Stimulated activated naive CD8-positive, alpha-beta T cell treated with anti-CD3 and anti-CD28 coated beads, Interleukin-15, Interleukin-2, amounts not matched to agents 100 U/mL and 50 U/mL, for 24 hours (primary cell): ENCODE results near the gene ERP27.

Experiments
- ATAC-seq: fragments of 150-1000 bp; cut with Tn5 transposase; one replicate; pipeline ENCODE4 v1.10.0; 2021
- DNase-seq: peaks from one replicate; pipeline ENCODE4 v3.0.0; 2021

ERP27 gene

DNA sequence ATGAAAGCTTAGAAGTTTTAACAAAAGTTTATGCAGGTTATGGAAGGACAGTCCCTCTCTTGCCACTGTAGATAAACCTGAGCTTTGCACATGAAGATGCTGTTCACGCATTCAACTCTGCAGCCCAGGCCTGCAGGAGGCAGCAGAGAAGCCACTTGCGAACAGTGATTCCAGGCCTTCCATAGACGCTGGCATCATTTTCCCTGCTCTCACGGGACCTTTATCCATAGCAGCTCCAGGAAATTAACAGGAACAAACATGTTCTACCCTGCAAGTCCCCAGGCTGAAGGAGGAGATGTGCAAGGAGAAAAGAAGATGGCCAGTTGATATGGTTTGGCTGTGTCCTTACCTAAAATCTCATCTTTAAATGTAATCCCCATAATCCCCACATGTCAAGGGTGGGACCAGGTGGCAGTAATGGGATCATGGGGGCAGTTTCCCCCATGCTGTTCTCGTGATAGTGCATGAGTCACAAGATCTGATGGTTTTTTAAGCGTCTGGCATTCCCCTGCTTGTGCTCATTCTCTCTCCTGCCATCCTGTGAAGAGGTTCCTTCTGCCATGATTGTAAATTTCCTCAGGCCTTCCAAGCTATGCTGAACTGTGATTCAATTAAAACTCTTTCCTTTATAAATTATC, 2.0 kb downstream of the ERP27 start:
- ATAC-seq (no peak), DNase-seq (no peak)

DNA sequence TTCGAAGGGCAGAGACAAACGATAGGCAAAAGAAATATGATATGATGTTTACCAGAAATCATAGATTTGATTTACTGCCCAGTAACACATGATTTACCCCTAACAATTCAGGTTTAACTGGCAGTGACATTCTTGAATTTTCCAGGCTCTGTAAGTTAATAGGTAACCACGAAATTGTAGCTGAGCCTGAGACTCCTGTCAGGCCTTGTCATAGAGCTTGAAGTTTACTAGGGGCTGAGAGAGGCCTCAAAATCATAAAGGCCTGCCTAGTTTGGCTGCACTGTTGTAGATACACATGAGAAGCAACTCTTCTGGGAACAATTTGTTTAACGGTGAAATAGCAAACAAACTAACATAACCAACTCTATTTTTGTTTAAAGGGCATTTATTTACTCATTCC, 3.3 kb downstream of the ERP27 start:
- no peak for ATAC-seq
- DNase-seq = no peak

DNA sequence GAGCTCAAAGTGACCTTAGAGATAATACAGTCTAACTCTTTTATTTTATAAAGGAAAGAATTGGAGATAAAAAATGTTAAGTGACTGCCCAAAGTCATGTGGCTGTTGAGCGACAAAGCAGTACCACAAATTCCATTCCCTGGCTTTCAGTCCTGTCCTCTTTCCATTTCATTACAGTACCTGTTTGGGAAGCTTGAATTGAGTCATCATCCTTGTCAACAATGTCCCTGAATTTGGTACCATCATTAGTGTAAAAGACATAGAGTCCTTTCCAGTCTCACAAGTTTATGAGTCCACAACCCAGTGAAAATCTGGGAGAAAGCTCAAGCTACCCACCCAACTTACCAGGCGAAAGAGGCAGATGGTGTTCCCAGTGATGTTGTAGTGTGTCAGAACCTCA, 3.8 kb downstream of the ERP27 start:
- ATAC-seq = no peak
- DNase-seq = no peak

DNA sequence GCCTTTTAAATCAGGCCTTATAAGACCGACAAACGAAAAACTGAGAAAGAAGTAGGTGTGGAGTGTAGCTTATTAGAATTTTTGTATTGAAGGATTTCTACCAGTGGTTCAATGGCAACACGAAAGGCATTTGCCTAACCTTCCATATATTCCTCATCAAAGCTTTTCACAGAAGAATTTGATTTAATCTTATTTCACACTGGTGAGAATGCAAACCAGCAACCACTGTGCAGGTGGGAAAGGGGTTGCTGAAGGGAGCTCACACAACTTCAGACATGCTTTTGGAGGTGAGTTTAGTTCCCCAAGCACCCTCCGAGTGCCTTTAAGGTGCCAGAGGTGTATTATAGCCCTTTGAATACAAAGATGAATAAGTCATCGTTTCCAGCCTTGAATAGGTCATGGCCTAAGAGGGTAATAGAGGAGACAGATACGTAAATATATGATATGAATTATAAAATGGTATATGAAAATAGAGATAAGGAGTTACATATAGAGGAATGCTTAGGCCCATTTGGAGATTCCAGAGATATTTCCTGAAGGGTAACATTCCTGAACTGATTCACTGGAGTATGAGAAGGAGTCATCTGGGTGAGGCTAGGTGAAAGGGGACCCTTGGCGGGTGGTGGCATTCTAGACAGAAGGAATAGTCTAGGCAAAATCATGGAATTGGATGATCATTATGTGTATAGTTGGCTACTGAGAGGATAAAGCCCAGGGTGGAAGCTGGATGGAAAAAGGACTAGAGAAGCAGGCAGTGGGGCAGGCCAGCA, 6.4 kb downstream of the ERP27 start:
- ATAC-seq (no peak), DNase-seq (no peak)

DNA sequence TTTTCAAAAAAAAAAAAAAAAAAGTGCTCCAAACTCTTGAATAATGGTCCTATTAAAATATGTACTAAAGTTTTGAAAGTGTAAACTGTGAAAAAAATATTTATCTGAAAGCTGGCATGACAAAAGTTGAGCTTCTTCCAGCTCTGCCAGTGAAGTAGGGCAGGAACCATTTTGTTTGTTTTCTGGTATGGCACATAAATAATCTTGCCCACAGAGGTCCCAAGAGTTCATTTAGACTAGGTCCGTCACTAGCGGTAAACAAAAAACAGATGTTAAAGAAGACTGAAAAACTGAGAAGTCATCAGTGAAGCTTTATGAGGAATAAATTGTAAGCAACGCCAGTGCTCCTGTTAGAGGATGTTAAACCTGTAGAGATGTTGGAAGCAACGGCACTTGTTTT, 7.0 kb downstream of the ERP27 start:
- DNase-seq (no peak), ATAC-seq (no peak)

DNA sequence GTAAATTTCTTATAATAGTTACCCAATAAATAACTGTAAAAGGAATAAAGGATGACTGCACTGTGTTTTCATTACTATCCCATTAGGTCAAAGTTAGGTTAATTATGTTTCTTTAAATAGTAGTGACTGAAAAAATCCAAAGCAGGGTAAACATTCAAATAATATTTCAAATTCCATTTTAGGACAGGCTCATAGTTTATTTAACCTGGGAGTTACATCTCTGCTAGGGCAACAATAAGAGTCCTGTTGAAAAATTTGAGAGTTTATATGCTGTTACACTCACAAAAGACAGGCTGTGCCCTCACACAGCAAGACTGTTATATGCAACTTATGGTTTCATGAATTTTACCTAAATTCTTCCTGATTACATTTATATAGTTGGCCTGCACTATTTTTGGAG, 8.0 kb downstream of the ERP27 start:
- no peak for ATAC-seq
- no peak for DNase-seq

DNA sequence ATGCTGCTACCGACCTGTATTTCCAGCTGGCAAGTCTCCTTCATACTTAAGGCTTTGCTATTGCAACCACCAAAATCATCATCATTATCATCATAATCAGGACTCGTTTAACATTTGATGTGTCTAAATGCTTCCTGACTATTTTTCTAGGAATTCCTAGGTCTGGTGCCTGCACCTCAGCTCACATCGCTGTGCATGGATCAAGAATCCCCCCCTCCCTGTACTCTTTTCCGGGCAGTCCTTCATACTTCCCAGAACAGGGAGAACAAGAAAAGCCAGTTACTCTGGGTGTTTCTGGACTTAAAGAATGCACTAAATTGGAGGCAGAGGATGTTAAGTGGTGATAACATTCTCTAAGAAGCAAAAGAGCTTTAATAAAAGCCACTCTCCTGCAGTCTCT, 9.4 kb downstream of the ERP27 start:
- ATAC-seq (no peak), DNase-seq (no peak)

DNA sequence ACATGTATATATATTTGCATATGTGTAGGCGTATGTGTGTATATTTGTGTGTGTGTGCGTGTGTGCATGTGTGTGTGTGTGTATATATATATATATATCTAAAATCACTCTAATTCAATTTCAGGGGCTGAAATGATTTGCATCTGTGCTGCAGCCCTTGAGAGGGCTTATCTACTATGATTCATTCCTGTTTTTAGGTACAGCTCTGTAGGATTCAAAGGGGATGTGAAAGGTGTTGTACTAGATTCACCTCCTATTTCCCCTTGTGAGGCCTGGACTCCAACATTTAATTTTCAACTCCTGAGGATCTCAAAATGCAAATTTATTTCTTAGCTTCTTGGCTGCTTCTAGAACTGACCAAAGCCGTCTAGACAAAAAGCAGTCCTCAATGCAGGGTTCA, 11.1 kb downstream of the ERP27 start:
- DNase-seq (no peak), ATAC-seq (no peak)

DNA sequence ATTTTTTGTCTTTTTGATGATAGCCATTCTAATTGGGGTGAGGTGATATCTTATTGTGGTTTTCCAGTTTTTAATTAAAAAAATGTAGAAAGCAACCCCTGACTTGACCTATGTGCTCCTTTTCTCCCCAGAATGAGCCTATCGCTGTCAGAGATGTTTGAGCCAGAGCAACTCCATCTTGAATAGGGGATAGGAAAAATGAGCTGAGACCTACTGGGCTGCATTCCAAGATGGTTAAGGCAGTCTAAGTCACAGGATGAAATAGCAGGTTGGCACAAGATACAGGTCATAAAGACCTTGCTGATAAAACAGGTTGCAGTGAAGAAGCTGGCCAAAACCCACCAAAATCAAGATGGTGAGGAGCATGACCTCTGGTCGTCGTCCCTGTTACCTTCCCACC, 13.8 kb downstream of the ERP27 start:
- DNase-seq = no peak

DNA sequence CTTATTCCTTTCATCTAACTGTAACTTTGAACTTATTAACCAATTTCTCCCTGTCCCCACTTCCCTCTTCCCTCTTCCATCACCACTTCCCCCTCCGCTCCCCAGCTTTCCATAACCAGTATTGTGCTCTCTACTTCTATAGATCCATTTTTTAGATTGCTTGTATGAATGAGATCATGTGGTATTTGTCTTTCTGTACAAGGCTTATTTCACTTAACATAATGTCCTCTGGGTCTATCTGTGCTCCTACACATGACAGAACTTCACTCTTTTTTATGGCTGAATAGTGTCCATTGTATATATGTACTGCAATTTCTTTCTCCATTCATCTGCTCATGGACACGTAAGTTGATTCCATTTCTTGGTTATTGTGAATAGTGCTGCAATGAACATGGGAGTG, 14.4 kb downstream of the ERP27 start:
- ATAC-seq (no peak), DNase-seq (no peak)

More for the DNA sequence above, 13.8 kb downstream of the ERP27 start:
- ATAC-seq = no peak

DNA sequence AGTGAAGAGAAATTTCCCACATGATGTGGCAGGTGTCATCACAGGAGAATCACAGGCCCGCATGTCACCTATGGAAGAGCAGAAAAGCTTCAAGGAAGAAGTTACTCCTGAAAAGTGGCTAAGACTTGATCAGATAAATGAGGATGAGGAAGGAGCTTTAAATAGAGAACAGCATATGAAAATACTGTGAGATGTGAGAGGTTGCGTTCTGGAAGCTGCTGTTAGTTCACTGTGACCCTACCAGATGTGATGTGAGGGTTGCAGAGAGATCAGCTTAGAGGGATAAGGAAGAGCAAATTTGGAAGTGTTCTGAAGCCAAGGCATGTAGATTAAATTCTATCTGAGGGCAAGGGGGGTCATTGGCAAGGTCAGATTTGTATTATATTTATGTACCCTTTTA, 17.1 kb downstream of the ERP27 start:
- no peak for DNase-seq
- no peak for ATAC-seq

DNA sequence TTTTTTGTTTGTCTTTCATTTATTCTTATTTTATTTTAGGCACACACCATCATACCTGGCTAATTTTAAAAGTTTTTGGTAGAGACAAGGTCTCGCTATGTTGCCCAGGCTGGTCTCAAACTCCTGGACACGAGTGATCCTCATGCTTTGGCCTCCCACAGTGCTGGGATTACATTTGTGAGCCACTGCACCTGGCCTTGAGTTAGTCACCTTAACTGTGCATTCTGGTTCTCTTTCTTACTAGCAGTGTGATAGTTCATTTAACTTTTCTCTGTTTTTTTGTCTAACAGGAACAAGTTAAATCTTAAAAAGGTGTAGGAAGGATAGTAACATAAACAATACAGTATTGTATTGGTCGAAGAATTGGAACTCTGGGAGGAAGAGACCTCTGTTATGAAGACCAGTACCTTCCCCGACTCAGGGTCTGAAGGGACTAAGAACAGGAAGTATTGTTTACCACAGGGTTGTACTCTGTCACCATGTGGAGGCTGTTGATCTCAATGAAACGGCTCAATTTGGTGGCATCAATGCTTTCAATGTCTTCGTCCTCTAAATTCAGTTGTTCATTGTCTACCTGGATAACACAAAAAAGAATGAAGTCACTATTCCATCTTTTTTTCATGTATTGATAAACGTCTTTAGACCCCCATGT, 17.7 kb downstream of the ERP27 start:
- DNase-seq = no peak

DNA sequence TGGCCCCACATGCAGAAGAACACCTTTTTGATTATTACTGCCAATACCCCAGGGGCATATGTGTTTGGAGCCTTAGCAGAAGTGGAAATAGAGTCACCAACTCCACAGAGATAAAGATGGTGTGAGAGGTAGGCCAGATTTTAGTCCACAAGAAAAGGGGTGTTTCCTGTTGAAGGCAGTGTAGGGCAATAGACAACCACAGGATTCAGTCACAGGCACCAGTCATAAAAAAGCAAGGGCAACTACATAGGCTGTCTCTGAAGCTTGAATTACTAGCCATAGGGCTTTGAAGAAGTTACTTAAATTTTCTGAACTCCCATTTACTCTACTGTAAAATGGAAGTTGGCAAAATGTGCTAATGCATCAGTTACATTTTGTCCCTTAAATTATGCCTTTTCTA, 18.9 kb downstream of the ERP27 start:
- no peak for DNase-seq
- ATAC-seq = no peak

More for the DNA sequence above, 17.7 kb downstream of the ERP27 start:
- ATAC-seq = peak; percentile 49

DNA sequence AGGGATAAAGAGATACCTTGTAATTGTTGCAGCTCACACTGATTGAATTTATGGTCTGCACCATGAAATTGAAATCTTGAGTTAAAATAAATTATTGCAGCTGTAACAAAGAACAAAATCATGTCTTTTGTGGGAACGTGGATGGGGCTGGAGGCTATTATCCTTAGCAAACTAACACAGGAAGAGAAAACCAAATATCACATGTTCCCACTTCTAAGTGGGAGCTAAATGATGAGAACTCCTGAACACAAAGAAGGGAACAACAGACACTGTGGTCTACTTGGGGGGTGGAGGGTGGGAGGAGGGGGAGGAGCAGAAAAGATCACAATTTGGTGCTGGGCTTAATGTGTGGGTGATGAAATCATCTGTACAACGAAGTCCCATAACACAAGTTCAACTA, 22.6 kb downstream of the ERP27 start:
- ATAC-seq (no peak), DNase-seq (no peak)

DNA sequence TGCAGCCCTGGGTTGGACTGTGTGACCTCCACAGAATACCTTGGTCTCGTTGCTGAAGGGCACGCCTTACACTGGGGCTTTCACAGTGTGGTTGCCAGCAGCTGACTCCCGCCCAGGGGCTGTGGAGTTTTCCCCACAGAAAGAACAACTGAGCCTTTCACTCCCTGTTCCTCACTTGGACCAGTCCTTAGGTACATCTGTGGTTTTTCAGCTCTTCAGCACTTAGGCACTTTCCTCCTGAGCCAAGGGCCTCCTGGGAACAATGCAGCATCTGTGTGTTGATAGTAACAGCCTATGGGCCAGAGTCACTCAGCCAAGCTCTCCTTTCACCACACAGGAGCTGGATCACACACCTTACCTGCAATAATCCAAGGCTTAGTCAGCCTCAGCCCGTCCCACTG, 25.0 kb downstream of the ERP27 start:
- ATAC-seq (no peak), DNase-seq (no peak)

DNA sequence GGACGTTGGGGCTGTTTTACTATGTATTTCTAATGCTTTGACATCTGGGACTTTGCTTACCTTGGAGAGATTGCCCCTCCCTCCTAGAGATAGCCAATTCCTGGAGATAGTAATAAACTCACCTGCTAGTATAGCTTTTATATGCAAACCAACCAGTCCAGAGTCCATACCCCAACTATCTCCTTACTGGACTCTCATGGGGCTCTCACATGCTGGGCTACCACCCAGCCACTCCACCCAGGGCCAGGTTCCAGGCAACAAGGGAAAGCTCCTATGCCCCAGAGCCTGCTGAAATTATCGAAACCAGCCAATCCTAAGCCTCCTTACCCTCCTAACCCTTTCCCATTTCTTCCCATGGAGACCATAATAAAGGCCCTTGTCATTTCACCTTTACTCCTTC, 27.2 kb downstream of the ERP27 start:
- ATAC-seq = no peak
- DNase-seq = no peak

DNA sequence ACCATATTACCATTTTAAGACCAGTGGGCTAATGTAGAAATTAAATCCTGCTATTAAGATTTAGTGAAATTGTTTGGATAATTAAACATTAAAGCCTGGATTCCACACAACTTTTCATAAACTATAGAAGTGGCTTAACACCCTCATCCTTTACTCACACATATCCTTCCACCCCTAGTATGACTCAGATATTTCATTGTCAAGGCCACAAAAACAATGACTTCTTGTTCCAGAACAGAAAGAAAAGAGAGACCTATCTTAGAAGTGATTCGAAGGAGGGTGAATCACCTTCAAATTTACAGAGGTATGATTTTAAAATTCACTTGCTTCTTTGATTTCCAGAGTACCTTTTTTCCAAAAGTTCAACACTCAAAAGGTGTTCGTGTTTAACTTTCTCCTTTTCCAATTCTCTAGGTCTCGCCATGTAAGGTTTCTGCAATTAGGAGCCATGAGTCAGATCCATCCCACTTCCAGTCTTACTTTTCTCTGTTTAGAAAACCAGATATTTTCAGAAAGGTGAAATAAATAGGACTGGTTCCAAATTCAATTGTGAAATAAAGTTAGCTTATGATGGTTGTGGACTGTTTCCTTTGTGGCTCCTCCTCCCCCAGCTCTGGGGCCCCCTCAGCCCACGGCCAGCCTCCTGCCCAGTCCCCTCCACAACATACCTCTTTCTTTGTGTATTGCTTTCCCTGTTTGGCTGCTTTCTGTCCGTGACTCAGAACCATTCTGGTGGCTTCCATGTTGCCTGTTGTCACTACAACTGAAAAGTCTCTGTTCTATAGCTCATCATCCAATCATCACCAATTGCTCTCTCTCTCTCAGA, 28.0 kb downstream of the ERP27 start:
- peak; percentile 38 for DNase-seq
- ATAC-seq = peak; percentile 76

DNA sequence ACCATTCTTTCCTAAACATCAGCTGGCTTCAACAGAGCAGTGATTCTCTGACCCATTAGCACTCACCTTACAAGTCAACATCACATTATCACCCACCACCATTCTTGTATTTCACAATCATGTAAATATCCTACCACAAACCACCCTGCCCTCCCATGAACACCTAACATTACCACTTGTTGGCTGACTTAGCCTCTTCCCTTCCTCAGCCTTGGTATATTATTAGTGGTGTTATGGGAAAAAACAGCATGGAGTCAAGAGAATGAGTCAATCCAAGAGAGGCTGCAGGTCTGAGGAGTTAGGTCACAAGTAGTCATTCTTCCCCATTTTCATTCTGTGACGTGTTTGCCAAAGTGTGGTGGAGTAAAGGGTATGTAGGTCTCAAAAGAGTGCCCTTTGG, 30.4 kb downstream of the ERP27 start:
- ATAC-seq (peak; percentile 47), DNase-seq (no peak)

DNA sequence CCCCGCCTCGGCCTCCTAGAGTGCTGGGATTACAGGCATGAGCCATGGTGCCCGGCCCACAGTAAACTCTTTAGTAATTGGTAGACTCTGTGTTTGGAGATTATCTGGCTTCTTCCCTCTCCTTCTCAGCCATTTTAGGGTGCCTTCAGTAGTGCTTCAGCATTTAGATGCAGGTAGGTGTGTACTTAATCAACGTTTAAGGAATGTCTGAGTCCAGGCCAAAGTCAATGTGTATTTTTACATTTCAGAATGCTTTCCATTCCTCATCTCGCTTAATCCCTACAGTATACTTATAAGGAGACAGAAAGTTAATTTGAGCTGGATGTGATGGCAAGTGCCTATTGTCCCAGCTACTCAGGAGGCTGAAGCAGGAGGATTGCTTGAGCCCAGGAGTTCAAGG, 32.2 kb downstream of the ERP27 start:
- ATAC-seq (no peak), DNase-seq (no peak)

DNA sequence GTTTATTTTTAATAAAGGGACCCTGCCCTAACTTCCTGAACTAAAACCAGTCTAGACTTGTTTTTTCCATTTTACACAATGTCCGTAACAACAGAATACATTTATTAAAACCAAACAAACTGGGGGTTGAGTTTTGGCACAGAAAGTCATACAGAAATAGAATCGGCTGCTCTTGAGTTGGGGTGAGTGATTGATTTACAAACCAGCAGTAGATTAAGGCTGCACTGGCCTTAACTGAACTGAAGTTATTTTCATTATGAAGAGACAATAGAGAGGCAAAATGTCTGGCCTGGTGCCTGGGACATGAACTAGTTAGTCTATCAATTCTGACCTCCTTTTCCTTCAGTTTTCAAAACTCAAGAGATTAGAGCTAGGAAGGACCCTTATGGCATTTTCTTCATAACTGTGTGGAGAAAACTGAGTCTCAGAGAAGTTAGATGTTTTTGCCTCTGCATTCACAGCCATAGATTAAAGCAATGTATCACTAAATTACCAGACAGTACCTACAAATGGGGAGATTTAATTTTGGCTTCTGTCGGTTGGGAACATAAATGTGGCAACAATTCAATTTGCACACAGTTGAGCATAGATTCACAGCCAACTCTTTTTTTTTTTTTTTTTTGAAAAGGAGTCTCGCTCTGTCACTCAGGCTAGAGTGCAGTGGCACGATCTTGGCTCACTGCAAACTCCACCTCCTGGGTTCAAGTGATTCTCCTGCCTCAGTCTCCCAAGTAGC, 32.9 kb downstream of the ERP27 start:
- ATAC-seq = no peak
- no peak for DNase-seq

DNA sequence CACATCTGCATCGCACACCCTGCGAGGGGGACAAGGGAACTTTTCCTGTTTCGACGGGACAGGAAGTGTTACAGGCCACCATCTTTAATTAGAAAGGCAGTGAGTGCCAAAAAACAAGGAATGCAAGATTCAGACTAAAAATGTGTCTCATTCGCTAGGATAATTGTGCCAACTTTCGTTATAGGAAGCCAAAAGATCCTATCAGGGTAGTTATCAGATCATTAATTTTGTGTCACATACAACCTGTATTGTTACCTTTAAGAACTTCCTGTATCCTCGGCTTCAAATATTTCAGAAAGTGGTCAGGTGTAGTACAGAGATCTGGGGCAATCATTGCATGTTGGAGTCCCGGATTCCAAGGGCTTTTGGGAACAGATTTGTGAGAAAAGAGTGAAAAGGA, 33.5 kb downstream of the ERP27 start:
- DNase-seq (no peak), ATAC-seq (no peak)
